Kidney capillary endothelial cell (primary cell): ENCODE measurements around the gene BRD3.
"Not testable (repeated sequence)": the region's sequence is repeated elsewhere in the genome, so short reads cannot be mapped to it uniquely, and the experiment has no call there.

Experiments
- DNase-seq: peaks from one replicate; pipeline ENCODE4 v3.0.0-alpha.2; 2018; ENCODE audit warnings: low spot score

The BRD3 gene

GRCh38 chr9:133993635-133994253 is 74.1 kb downstream of the BRD3 start:
- no peak for DNase-seq

- DNase-seq = peak; percentile 62
Observed at GRCh38 chr9:133992780-133993634, 74.8 kb downstream of the BRD3 start.

GRCh38 chr9:133991964-133992779 is 75.7 kb downstream of the BRD3 start, which contains the start of gene VAV2:
Gene VAV2 (minus strand): TSS chr9:133992324. CDS start chr9:133992278, 46 bp downstream.
- peak; percentile 41 for DNase-seq

- peak; percentile 11 for DNase-seq
Observed at GRCh38 chr9:133991214-133991921, 76.5 kb downstream of the BRD3 start.

GRCh38 chr9:133990366-133991213 is 77.2 kb downstream of the BRD3 start:
- peak; percentile 76 for DNase-seq

- no peak for DNase-seq
Observed at GRCh38 chr9:133989625-133990365, 78.0 kb downstream of the BRD3 start.

GRCh38 chr9:133988771-133989170 is 79.1 kb downstream of the BRD3 start:
- not testable (repeated sequence) for DNase-seq

GRCh38 chr9:133987946-133988665 is 79.7 kb downstream of the BRD3 start:
- DNase-seq = no peak

- DNase-seq = no peak
Observed at GRCh38 chr9:133987446-133987788, 80.4 kb downstream of the BRD3 start.

- DNase-seq = no peak
Observed at GRCh38 chr9:133986774-133987445, 80.9 kb downstream of the BRD3 start.

GRCh38 chr9:133986061-133986460 is 81.8 kb downstream of the BRD3 start:
- no peak for DNase-seq

GRCh38 chr9:133982971-133983720 is 84.7 kb downstream of the BRD3 start:
- DNase-seq = no peak

- DNase-seq = no peak
Observed at GRCh38 chr9:133981958-133982681, 85.7 kb downstream of the BRD3 start.

GRCh38 chr9:133981589-133981957 is 86.3 kb downstream of the BRD3 start:
- no peak for DNase-seq

GRCh38 chr9:133980864-133981588 is 86.8 kb downstream of the BRD3 start:
- DNase-seq = no peak
